NCI-H1105 treated with DMSO at 0.1 percent for 48 hours (cell line): Measurements from ENCODE around the gene PHF13.
"Not testable (repeated sequence)": the region's sequence is repeated elsewhere in the genome, so short reads cannot be mapped to it uniquely, and the experiment has no call there.

ENCODE experiments used
- DNase-seq: peaks from one replicate; lab custom pipeline; 2025; lab: John Stamatoyannopoulos, UW

PHF13 gene

DNA sequence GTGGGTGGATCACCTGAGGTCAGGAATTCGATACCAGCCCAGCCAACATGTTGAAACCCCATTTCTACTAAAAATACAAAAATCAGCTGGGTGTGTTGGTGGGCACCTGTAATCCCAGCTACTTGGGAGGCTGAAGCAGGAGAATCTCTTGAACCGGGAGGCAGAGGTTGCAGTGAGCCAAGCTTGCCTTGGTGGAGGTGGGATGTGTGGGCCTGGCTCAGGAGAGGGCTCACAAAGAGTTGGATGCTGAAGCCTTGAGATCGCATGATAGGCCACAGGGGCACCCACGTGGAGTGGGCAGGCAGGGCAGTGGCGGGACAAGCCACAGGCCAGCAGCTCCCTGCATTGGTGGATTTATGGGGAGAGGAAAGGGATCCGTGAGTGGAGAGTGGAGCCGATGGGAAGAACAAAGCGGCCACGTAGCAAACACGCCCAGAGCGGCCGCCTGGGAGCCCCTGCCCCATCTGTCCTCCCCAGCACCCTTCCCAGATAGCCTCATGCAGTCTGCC lies 15.5 kb downstream of the PHF13 start:
- DNase-seq, result no peak

DNA sequence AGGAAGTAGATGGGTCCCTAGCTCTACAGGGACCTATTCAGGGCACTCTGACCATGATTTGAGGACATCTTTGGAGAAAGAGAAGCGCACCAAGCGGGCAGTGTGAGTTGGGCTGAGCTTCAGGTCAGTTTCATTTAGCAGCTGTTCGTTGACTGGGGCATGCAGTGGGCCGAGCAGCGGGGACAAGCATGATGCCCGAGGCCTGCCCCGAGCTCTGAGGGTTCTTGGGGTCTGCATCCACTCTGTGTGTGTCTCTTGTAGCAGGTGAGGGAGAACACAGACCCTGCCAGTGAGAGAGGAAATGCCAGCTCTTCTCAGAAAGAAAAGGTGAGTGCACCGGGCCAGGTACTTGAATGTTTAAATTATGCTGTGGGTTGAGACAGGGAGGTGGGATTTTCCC lies 16.5 kb downstream of the PHF13 start:
- DNase-seq, result no peak

GRCh38 chr1:6631058-6631457 lies 17.5 kb downstream of the PHF13 start:
- DNase-seq, result no peak

DNA sequence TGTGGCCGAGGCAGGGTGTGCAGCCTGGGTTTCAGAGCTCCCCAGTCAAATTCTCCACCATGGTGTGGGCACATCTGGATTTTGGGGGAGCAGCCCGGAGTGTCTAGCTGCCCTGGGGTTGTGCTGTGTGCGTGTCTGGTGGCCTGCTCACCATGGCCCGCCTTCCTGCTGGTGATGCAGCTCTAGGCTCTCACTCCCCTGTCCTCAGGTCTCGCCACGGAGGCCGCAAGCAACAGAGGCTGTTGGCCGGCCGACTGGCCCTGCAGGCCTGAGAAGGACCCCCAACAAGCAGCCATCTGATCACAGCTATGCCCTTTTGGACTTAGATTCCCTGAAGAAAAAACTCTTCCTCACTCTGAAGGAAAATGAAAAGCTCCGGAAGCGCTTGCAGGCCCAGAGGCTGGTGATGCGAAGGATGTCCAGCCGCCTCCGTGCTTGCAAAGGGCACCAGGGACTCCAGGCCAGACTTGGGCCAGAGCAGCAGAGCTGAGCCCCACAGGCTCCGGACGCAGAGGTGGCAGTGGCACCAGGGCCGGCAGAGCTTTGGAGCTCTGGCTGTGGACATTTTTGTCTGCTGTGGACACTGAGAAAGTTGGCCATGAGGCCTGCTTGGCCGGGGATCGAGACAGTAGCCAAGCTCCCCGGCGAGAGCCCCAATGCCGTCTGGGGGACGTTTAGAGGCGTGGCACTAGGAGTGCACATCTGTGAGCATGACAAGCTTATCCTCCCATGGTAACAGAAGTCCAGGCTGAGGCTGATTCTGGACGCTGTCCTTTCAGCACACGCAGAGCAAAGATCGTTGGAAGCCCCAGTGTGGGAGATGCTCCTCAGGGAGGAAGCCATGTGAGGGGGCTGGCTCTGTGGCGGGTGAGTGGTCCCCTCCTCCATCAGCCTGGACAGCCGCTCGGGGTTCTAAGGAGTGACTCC lies 19.3 kb downstream of the PHF13 start:
- DNase-seq, result no peak

- DNase-seq, result peak; percentile 9
These were observed 21.0 kb downstream of the PHF13 start for GRCh38 chr1:6634371-6635052.

GRCh38 chr1:6635161-6635909 lies 21.8 kb downstream of the PHF13 start:
- DNase-seq, result no peak

- DNase-seq, result no peak
These were observed 22.6 kb downstream of the PHF13 start for GRCh38 chr1:6635910-6636760.

- DNase-seq, result not testable (repeated sequence)
These were observed 23.2 kb downstream of the PHF13 start for GRCh38 chr1:6636778-6637177.

GRCh38 chr1:6637770-6638169 lies 24.2 kb downstream of the PHF13 start:
- DNase-seq, result no peak

GRCh38 chr1:6638226-6638625 lies 24.7 kb downstream of the PHF13 start:
- no peak for DNase-seq

- not testable (repeated sequence) for DNase-seq
These were observed 27.3 kb downstream of the PHF13 start for GRCh38 chr1:6640867-6641266.

GRCh38 chr1:6645018-6645417 lies 31.5 kb downstream of the PHF13 start:
- DNase-seq, result no peak

DNA sequence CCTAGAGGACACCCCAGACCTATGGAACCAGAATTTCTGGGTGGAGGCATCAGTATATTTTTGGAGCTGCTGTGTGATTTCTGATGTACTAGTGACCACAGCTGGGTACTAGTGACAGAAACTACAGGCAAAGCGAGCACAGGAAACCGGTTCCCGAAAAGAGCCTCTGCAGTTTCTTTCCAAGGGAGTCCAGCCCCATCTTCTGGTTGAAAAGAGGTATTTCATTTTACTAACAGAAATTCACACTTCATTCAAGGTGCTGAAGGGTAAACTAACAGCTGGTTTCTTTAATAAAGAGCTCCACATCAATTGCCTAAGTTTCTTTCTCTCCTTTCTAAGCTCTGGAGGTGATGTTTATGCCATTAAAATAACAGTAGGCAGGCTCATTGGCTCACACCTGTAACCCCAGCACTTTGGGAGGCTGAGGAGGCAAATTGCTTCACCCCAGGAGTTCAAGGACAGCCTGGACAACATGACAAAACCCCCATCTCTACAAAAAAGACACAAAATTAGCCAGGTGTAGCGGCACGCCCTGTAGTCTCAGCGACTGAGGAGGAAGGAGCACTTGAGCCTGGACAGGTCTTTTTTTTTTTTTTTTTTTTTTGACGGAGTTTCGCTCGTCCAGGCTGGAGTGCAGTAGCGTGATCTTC lies 33.1 kb downstream of the PHF13 start:
- DNase-seq, result peak; percentile 54

- DNase-seq, result no peak
These were observed 35.0 kb downstream of the PHF13 start for GRCh38 chr1:6648556-6648955.

DNA sequence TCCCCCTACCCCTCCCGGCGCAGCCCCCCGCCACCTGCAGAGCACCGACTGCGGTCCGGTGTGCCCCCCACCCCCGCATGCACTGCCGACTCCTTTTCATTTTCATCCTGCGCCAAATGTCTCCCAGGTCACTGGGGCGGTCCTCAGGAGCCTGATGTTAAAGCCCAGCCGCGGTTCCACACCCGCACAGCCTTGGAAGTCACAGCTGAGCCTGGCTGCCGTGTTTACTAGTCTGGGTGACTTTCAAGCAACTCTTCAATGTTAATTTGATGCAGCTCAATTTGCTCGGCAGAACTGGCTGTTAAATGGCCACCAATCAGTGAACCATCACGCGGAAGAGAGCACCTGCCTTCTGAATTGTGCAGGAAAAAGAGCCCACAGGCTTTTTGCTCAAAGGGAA lies 38.4 kb downstream of the PHF13 start:
- no peak for DNase-seq

GRCh38 chr1:6652986-6653385 lies 39.5 kb downstream of the PHF13 start:
- DNase-seq, result no peak

DNA sequence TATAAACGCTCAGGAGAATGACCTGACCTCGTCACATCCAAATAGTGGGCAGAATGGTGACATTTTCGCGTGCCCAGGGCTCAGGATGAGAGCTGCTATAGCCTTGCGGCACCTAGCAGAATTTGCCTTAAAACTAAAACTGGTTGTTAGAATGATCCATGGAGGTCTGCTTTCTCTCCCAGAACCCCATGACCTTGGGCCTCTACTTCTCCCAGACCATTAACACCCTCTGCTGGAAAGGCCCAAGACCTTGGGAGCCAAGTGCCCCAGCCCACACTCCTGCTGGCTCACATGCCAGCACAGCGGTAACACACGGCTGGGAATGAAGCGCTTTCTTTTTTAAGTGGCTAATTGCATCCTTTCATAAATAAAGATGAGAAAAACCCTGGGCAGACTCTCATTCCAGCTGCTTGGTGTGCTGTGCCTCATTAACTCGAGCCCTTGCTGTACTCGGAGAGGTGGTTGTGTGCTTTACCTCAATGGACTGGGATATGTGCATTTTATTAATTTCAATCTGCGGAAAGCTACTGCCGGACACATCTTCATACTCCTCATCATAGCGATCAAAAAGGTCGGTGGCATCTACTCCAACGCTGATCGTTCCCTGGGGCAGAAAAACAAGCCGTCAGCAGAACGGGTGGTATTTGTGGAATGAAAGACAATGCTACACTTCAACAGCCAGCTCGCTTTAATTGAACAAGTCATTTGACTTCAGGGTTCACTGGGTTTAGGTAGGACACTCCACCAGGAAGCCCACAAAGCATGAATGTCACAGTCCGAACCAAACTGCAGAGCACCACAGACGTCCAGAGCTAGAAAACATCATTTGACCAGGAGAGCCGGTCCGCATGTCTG lies 40.1 kb downstream of the PHF13 start:
- no peak for DNase-seq

- DNase-seq, result no peak
These were observed 43.6 kb downstream of the PHF13 start for GRCh38 chr1:6657138-6657537.

DNA sequence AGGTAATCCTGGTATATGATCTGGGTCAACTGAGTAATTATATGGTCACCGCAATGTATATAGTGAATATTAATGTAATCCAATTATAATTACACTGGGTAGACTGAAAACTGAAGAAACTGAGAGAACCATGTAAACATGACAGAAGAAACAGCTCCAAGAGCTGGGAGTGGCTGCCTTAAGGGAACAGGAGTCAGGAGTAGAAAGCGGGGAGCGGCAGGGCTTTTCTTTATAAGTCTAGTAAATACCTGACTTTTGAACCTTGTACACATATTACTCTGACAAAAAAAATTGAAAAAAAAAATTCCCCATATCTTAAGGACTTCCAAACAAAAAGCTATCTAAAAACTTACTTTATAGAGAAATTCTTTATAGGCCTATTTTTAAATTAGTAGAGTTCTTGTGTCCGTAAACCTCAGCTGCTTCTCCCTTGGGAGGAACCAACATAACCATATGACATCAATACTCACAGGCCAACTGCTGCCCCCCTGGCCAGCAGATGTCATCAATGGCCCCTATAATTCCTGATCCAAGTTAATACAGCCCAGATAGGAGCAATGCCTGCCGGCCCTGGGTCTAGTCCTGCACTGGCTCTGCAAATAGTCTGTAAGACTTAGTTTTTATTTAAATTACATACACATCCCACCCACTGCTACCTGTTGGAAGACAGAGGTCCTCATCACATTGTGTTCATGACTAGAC lies 45.0 kb downstream of the PHF13 start:
- DNase-seq, result no peak
